Nephron progenitor cell (in vitro differentiated cells): Measurements from ENCODE around the gene KLC1.

Experiments
- DNase-seq: peaks from one replicate; pipeline ENCODE4 v3.0.0; 2021
- H3K27ac Mint-ChIP-seq: 2 replicates; pipeline ENCODE4 v1.8.0; 2021; ENCODE audit warnings: mild to moderate bottlenecking, moderate library complexity, mixed read lengths
- H3K27me3 Mint-ChIP-seq: 2 replicates; pipeline ENCODE4 v1.8.0; 2021; ENCODE audit warnings: mild to moderate bottlenecking, low read depth, mixed read lengths; ENCODE audit not compliant: poor library complexity
- H3K36me3 Mint-ChIP-seq: 2 replicates; pipeline ENCODE4 v1.8.0; 2021; ENCODE audit warnings: low read depth, mixed read lengths
- H3K4me1 Mint-ChIP-seq: 2 replicates; pipeline ENCODE4 v1.8.0; 2021; ENCODE audit warnings: mixed read lengths
- H3K4me3 Mint-ChIP-seq: 2 replicates; pipeline ENCODE4 v1.8.0; 2021; ENCODE audit warnings: mild to moderate bottlenecking, moderate library complexity, mixed read lengths
- H3K9me3 Mint-ChIP-seq: 2 replicates; pipeline ENCODE4 v1.8.0; 2021; ENCODE audit warnings: mild to moderate bottlenecking, moderate library complexity, mixed read lengths
- TF ChIP-seq, protein P1 (sequence below): fragments of 200-600 bp; sonication (generic); IDR thresholded peaks from 2 replicates; pipeline ENCODE4 v1.5.0; 2021; ENCODE audit warnings: antibody characterized with exemption

KLC1 gene

DNA sequence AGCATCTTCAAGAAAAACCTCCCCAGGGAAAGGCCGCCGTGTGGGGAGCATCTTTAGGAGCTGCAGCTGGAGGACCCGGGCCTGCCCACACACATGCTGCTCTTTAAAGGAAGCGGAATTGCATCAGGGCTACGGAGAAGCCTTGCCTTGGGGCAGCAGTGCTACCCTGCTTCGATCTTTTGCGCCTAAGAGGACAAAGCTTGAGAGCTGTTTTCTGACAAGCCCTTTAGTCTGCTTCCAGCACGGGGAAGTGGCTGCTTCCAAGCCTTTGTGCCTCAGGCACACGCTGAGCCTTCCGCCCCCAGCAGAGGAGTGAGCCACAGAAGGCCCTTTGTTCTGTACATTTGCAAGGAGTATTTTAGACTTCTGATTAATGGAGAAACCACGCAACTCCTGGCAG is 34.7 kb upstream of the KLC1 start:
- Mint-ChIP-seq H3K36me3 (peaks cover 22% of the 10 kb centered on the region), H3K4me1 (peaks cover 35% of the 10 kb centered on the region), H3K27ac (peak overlapping the region; percentile 83), H3K9me3 (no peaks in the 10 kb centered on the region), H3K27me3 (no peaks in the 10 kb centered on the region), H3K4me3 (peak overlapping the region; percentile 37)
- TF ChIP-seq, protein P1, sequence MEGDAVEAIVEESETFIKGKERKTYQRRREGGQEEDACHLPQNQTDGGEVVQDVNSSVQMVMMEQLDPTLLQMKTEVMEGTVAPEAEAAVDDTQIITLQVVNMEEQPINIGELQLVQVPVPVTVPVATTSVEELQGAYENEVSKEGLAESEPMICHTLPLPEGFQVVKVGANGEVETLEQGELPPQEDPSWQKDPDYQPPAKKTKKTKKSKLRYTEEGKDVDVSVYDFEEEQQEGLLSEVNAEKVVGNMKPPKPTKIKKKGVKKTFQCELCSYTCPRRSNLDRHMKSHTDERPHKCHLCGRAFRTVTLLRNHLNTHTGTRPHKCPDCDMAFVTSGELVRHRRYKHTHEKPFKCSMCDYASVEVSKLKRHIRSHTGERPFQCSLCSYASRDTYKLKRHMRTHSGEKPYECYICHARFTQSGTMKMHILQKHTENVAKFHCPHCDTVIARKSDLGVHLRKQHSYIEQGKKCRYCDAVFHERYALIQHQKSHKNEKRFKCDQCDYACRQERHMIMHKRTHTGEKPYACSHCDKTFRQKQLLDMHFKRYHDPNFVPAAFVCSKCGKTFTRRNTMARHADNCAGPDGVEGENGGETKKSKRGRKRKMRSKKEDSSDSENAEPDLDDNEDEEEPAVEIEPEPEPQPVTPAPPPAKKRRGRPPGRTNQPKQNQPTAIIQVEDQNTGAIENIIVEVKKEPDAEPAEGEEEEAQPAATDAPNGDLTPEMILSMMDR, result no peak
- peak; percentile 16 for DNase-seq

DNA sequence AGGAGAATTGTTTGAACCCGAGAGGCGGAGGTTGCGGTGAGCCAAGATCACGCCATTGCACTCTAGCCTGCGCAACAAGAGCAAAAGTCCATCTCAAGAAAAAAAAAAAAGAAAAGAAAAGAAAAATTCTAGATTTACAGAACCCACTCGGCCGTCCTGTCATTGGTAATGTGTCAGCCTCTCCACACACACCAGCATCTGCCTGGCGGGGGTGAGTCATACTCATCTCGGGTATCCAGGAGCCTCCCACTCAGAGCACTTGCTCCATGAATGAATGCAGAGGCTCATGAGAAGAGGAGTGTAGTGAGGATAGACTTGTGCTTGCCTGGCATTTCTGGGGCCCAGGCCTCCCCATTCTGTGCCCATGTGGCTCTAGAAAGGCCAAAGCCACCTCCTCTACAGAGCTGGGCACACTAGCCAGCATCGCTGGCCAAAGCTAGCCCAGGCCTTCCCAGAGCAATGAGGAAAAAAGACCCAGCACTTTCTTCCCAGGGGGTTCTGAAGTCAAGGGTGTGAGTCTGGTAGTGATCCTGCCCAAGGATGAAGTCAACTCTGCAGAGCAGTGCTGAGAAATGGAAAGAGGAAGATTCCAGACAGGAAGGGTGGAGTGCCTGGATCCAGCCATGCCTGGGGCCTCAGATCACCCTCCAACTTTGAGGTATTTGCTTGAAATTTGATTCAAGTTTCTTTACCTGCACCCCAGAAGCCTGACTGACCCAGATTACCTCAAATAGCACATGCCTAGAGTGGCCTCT is 31.2 kb upstream of the KLC1 start:
- Mint-ChIP-seq H3K27ac (peak overlapping the region; percentile 39), H3K9me3 (no peaks in the 10 kb centered on the region), H3K36me3 (peaks cover 7% of the 10 kb centered on the region), H3K4me1 (peaks cover 35% of the 10 kb centered on the region), H3K27me3 (no peaks in the 10 kb centered on the region), H3K4me3 (no peak overlapping the region)
- no peak for DNase-seq
- TF ChIP-seq, protein P1, result no peak

DNA sequence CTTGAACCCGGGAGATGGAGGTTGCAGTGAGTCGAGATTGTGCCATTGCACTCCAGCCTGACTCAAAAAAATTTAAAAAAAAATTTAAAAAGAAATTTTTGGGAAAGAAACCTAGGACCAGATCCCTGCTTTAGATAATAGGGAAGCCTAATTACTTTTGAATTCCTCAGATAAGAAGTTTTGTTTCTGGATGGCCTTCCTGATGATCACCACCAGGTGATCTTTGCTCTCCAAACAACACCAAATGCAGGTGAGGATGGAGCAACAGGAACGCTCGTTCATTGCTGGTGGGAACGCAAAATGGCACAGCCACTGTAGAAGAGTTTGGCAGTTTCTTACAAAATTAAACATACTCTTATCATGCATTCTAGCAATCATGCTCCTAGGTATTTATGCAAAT is 28.5 kb upstream of the KLC1 start:
- Mint-ChIP-seq H3K4me3 (no peak overlapping the region), H3K4me1 (peaks cover 14% of the 10 kb centered on the region)

GRCh38 chr14:103604620-103605019 is 24.4 kb upstream of the KLC1 start:
- Mint-ChIP-seq H3K4me3 (no peak overlapping the region), H3K27ac (no peak overlapping the region), H3K36me3 (peaks cover 4% of the 10 kb centered on the region), H3K4me1 (peaks cover 13% of the 10 kb centered on the region), H3K27me3 (peaks cover 42% of the 10 kb centered on the region), H3K9me3 (peaks cover 5% of the 10 kb centered on the region)
- TF ChIP-seq, protein P1, result no peak
- DNase-seq, result no peak

More for the DNA sequence above, 28.5 kb upstream of the KLC1 start:
- no peaks in the 10 kb centered on the region for H3K9me3 Mint-ChIP-seq
- H3K27me3 Mint-ChIP-seq, result peaks cover 2% of the 10 kb centered on the region
- no peak overlapping the region for H3K27ac Mint-ChIP-seq
- TF ChIP-seq, protein P1, result no peak
- H3K36me3 Mint-ChIP-seq, result peaks cover 8% of the 10 kb centered on the region
- no peak for DNase-seq

DNA sequence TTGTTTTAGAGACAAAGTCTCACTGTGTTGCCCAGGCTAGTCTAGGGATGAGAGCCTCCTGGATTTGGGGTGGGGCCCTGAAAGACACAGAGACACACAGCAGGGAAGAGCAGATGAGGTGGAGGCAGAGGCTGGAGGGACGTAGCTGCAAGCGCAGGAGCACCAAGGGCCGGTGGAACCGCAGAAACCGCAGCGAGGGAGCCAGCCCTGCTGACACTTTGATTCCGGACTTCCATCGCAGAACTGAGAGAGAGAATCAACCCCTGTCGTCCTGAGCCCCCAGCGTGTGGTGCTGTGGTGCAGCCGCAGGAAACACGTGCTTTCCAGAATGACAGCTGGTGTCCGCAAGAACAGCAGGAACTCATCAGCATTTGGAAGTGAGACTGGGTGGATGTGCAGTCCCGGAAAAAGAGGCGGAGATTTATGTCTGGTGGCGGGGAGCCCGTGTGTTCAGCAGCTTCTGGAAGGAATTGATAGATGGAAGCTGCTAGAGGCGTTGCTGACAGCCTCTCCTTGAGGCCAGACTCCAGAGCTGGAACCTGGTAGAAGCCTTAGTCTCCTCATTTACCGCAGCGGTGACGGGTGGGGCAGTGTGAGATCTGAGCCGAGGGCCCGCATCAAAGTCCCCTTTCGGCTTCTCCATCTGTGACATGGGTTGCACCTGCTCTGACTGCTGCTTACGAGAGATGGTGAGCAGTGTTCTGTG is 21.9 kb upstream of the KLC1 start:
- DNase-seq, result peak; percentile 24
- Mint-ChIP-seq H3K36me3 (peaks cover 16% of the 10 kb centered on the region), H3K4me1 (peaks cover 13% of the 10 kb centered on the region), H3K27ac (no peak overlapping the region), H3K9me3 (peaks cover 29% of the 10 kb centered on the region), H3K27me3 (peaks cover 53% of the 10 kb centered on the region), H3K4me3 (peak overlapping the region; percentile 29)
- TF ChIP-seq, protein P1, result no peak
